IMR-90 (cell line): ENCODE results near the gene SAYSD1. TPM values are rescaled to one million over a fixed set of nuclear protein-coding genes. Genes with fewer than 3 reads are reported as not detected.

Experiments used
- ATAC-seq: fragments of 200-7000 bp; cut with Tn5 transposase; 2 replicates; pipeline ENCODE4 v1.9.1; 2020; ENCODE audit warnings: low read depth, mild to moderate bottlenecking, moderate library complexity
- BruUV-seq: library from RNA; stranded (reverse); fragments of 400-500 nt; replicated peaks from 2 replicates; lab custom pipeline; 2021; lab: Mats Ljungman, UMichigan
- CTCF ChIA-PET: fragments of 300-600 bp; formaldehyde crosslinking; extraction: SDS; loops from one replicate; lab custom pipeline; 2021; ENCODE audit warnings: antibody characterized with exemption; lab: Yijun Ruan, JAX
- POLR2A ChIA-PET: fragments of 300-600 bp; sonication (Branson Sonifier 250); formaldehyde crosslinking; loops from one replicate; lab custom pipeline; 2022; ENCODE audit warnings: antibody characterized with exemption; ENCODE audit not compliant: unreplicated experiment; lab: Charles Lee
- DNase-seq: peaks from one replicate; pipeline ENCODE4 v3.0.0; 2013
- H2AFZ ChIP-seq: replicated peaks from 2 replicates; pipeline ENCODE3; 2013; ENCODE audit warnings: low read length, mild to moderate bottlenecking; ENCODE audit not compliant: poor library complexity
- H2AK5ac ChIP-seq: 2 replicates; pipeline ENCODE4 v1.6.1; 2013; ENCODE audit warnings: low read depth, low read length, inconsistent platforms
- H2AK9ac ChIP-seq: replicated peaks from 2 replicates; pipeline ENCODE3; 2013; ENCODE audit warnings: mild to moderate bottlenecking, low read depth, low read length, moderate library complexity; ENCODE audit not compliant: poor library complexity
- H2BK120ac ChIP-seq: 2 replicates; pipeline ENCODE4 v1.6.1; 2013; ENCODE audit warnings: low read depth, low read length, inconsistent platforms
- H2BK15ac ChIP-seq: 3 replicates; pipeline ENCODE4 v1.6.1; 2013; ENCODE audit warnings: low read depth, low read length, inconsistent platforms
- H2BK20ac ChIP-seq: 2 replicates; pipeline ENCODE4 v1.6.1; 2013; ENCODE audit warnings: low read depth, mild to moderate bottlenecking, inconsistent platforms, low read length, moderate library complexity
- H2BK5ac ChIP-seq: 2 replicates; pipeline ENCODE4 v1.6.1; 2013; ENCODE audit warnings: mild to moderate bottlenecking, low read depth, low read length, inconsistent platforms; ENCODE audit not compliant: poor library complexity, severe bottlenecking
- H3K14ac ChIP-seq: replicated peaks from 2 replicates; pipeline ENCODE4 v1.6.1; 2013; ENCODE audit warnings: low read depth, low read length, inconsistent platforms
- H3K18ac ChIP-seq: 2 replicates; pipeline ENCODE4 v1.6.1; 2013; ENCODE audit warnings: low read depth, low read length, control low read depth
- H3K23ac ChIP-seq: 2 replicates; pipeline ENCODE4 v1.6.1; 2013; ENCODE audit warnings: low read depth, low read length, inconsistent platforms
- H3K27ac ChIP-seq: 2 replicates; pipeline ENCODE4 v1.5.1; 2013; ENCODE audit warnings: mild to moderate bottlenecking, control low read depth, low read length; ENCODE audit not compliant: insufficient read depth
- H3K27me3 ChIP-seq: 2 replicates; pipeline ENCODE4 v1.6.1; 2013; ENCODE audit warnings: low read length; ENCODE audit not compliant: control insufficient read depth, insufficient read depth
- H3K36me3 ChIP-seq: 2 replicates; pipeline ENCODE4 v1.6.1; 2013; ENCODE audit warnings: low read length, mixed read lengths; ENCODE audit not compliant: control insufficient read depth, insufficient read depth
- H3K4ac ChIP-seq: 2 replicates; pipeline ENCODE4 v1.6.1; 2013; ENCODE audit warnings: low read depth, low read length, inconsistent platforms
- H3K4me1 ChIP-seq: 2 replicates; pipeline ENCODE4 v1.6.1; 2013; ENCODE audit warnings: low read length, mixed read lengths; ENCODE audit not compliant: control insufficient read depth, insufficient read depth
- H3K4me2 ChIP-seq: 2 replicates; pipeline ENCODE4 v1.6.1; 2013; ENCODE audit warnings: low read depth, mild to moderate bottlenecking, control low read depth, low read length, moderate library complexity
- H3K4me3 ChIP-seq: 2 replicates; pipeline ENCODE4 v1.5.1; 2013; ENCODE audit warnings: low read depth, mild to moderate bottlenecking, control low read depth, low read length, moderate library complexity; ENCODE audit not compliant: insufficient read depth
- H3K56ac ChIP-seq: 2 replicates; pipeline ENCODE4 v1.6.1; 2013; ENCODE audit warnings: low read length, inconsistent platforms; ENCODE audit not compliant: insufficient read depth; ENCODE audit errors: extremely low read depth
- H3K79me1 ChIP-seq, 2 experiments: 2 replicates each; pipeline ENCODE4 v1.6.1; 2013; ENCODE audit warnings: low read length in 2 of 2, inconsistent platforms in 1 of 2, low read depth in 1 of 2
- H3K9ac ChIP-seq: 2 replicates; pipeline ENCODE4 v1.6.1; 2013; ENCODE audit warnings: low read depth, low read length, control low read depth
- H3K9me1 ChIP-seq: 2 replicates; pipeline ENCODE4 v1.6.1; 2013; ENCODE audit warnings: low read length, inconsistent platforms; ENCODE audit not compliant: insufficient read depth
- H3K9me3 ChIP-seq: 2 replicates; pipeline ENCODE4 v1.6.1; 2013; ENCODE audit warnings: low read length; ENCODE audit not compliant: control insufficient read depth, insufficient read depth
- H4K20me1 ChIP-seq: 2 replicates; pipeline ENCODE4 v1.6.1; 2013; ENCODE audit warnings: low read length, inconsistent platforms; ENCODE audit not compliant: insufficient read depth
- H4K5ac ChIP-seq: 2 replicates; pipeline ENCODE4 v1.6.1; 2013; ENCODE audit warnings: mild to moderate bottlenecking, low read depth, low read length, control low read depth
- H4K8ac ChIP-seq, 2 experiments: 2 replicates each; pipeline ENCODE4 v1.6.1; 2013; ENCODE audit warnings: low read depth in 2 of 2, low read length in 2 of 2, control low read depth in 1 of 2, inconsistent platforms in 1 of 2
- H4K91ac ChIP-seq: 2 replicates; pipeline ENCODE4 v1.6.1; 2013; ENCODE audit warnings: low read depth, low read length, inconsistent platforms; ENCODE audit not compliant: insufficient read depth
- BHLHE40 ChIP-seq: fragments of 150-350 bp; IDR thresholded peaks from 2 replicates; pipeline ENCODE4 v1.6.1; 2016; ENCODE audit warnings: mild to moderate bottlenecking, low read depth, low read length
- CEBPB ChIP-seq: IDR thresholded peaks from 2 replicates; pipeline ENCODE4 v1.6.1; 2012; ENCODE audit warnings: low read depth, low read length, improper control_type of control experiment
- CTCF ChIP-seq: conservative IDR thresholded peaks from 2 replicates; pipeline ENCODE4 v1.5.1; 2012; ENCODE audit warnings: mild to moderate bottlenecking, low read depth, low read length, improper control_type of control experiment
- FOS ChIP-seq: fragments of 150-350 bp; IDR thresholded peaks from 2 replicates; pipeline ENCODE4 v1.6.1; 2016; ENCODE audit warnings: low read depth, low read length
- MXI1 ChIP-seq: IDR thresholded peaks from 2 replicates; pipeline ENCODE4 v1.6.1; 2012; ENCODE audit warnings: low read depth, mild to moderate bottlenecking, low read length, moderate library complexity, borderline replicate concordance
- RAD21 ChIP-seq: IDR thresholded peaks from 2 replicates; pipeline ENCODE4 v1.6.1; 2012; ENCODE audit warnings: low read length, improper control_type of control experiment
- SMC3 ChIP-seq: fragments of 150-350 bp; IDR thresholded peaks from 2 replicates; pipeline ENCODE4 v1.6.1; 2016; ENCODE audit warnings: low read depth, mild to moderate bottlenecking, antibody characterized with exemption, low read length, moderate library complexity
- WGBS, 2 experiments: methylation state at CpG; one replicate each; pipeline versions ENCODE4 v1.1.5 to v1.1.7; 2013; ENCODE audit warnings: missing lambda C conversion rate in 2 of 2; ENCODE audit not compliant: insufficient read length in 1 of 2; ENCODE audit errors: extremely low coverage in 2 of 2; 5-methylcytosine and 5-hydroxymethylcytosine counted together
- dilution Hi-C: fragments of 300-500 bp; cut with HindIII; formaldehyde crosslinking; loops from one replicate; pipeline ENCODE4 v1.14.3; 2018; ENCODE audit warnings: low sequenced_read_pairs; ENCODE audit not compliant: unreplicated experiment
- in situ Hi-C: fragments of 300-500 bp; cut with MboI; formaldehyde crosslinking; loops from 3 replicates; pipeline ENCODE4 v1.14.3; 2019; ENCODE audit warnings: low sequenced_read_pairs, inconsistent platforms, mixed read lengths
- intact Hi-C: fragments of 100-400 bp; cut with micrococcal nuclease; formaldehyde crosslinking; loops from 2 replicates; pipeline ENCODE4 v1.10.0; 2022
- polyA plus RNA-seq, 3 experiments: library from polyadenylated mRNA; depleted of rRNA; stranded (reverse); fragments of >200 nt; gene quantifications; 2 replicates each; pipeline ENCODE4 v1.2.3, GENCODE V29; 2012; ENCODE audit warnings: low replicate concordance in 1 of 3
- total RNA-seq: library from RNA; depleted of rRNA; stranded (reverse); fragments of >200 nt; gene quantifications from 2 replicates; pipeline ENCODE4 v1.2.3, GENCODE V29; 2012

The SAYSD1 gene
- total and polyA plus RNA-seq, 2 of the 4 experiments (the other 2 are of a cell fraction) = 5.7 to 5.9 TPM

- Histone ChIP-seq H3K79me1 (no peaks in the 10 kb centered on the region), H2BK20ac (no peak overlapping the region), H3K9me1 (no peaks in the 10 kb centered on the region), H4K8ac (no peak overlapping the region), H3K36me3 (peaks cover 8% of the 10 kb centered on the region; the same call in 1 of the 2 replicates), H3K9me3 (no peaks in the 10 kb centered on the region), H4K20me1 (no peaks in the 10 kb centered on the region), H3K14ac (no peak overlapping the region), H3K4ac (no peak overlapping the region), H3K27me3 (no peaks in the 10 kb centered on the region), H4K91ac (no peak overlapping the region), H3K9ac (no peak overlapping the region), H3K18ac (no peak overlapping the region), H4K5ac (no peak overlapping the region), H3K4me2 (peak overlapping the region; percentile 19; the same call in 1 of the 2 replicates), H2BK120ac (no peak overlapping the region), H2AFZ (no peak overlapping the region), H3K27ac (peak overlapping the region; percentile 41; the same call in 1 of the 2 replicates), H2AK5ac (no peak overlapping the region), H3K23ac (no peak overlapping the region), H3K4me3 (no peak overlapping the region), H3K4me1 (peaks cover 3% of the 10 kb centered on the region; the same call in 1 of the 2 replicates), H3K56ac (no peak overlapping the region), H2BK5ac (no peak overlapping the region), H2BK15ac (no peak overlapping the region), H2AK9ac (no peak overlapping the region)
- TF ChIP-seq BHLHE40 = no peak
- no peak; the same call in 1 of the 2 replicates for TF ChIP-seq CEBPB
- TF ChIP-seq CTCF = peak; percentile 49
- TF ChIP-seq FOS = no peak
- no peak for TF ChIP-seq SMC3
- TF ChIP-seq RAD21 = peak; percentile 29; the same call in 1 of the 2 replicates
- no peak for TF ChIP-seq MXI1
- DNase-seq (peak; percentile 84), ATAC-seq (peak; percentile 96)
- dilution Hi-C loops (no loop called here), in situ Hi-C loops (no loop called here), intact Hi-C loops (loop anchor here (1.0 to 5.0 kb wide), 3 partner anchors 14 to 230 kb away; no protein-coding TSS in a partner anchor)
- WGBS, 2 experiments = 50% methylated on average over 2 of the region's 12 CpGs; no CpG with 5 or more reads in 1 of the 2 experiments
- no TSS peak for BruUV-seq
- ChIA-PET CTCF (interaction anchor here (0.6 to 2.6 kb wide), 8 partner anchors 8 to 158 kb away, joined by 3 to 12 read pairs (median 3); partner anchors contain the start of gene SAYSD1), POLR2A (no interaction called here)
Observed at GRCh38 chr6:39102071-39102820, 12.7 kb downstream of the SAYSD1 start.
